ENCODE data around the gene OSBP2. TPM values are rescaled to one million over a fixed set of nuclear protein-coding genes. Genes with fewer than 3 reads are reported as not detected.

The OSBP2 gene
- total and polyA plus RNA-seq, 12 donors: 0.84 to 20.1 (median 13.2) TPM

- Histone ChIP-seq H3K4me3 (no peak overlapping the region), H3K27ac (peak overlapping the region in 1 of 10 donors; percentile 11), H3K27me3 (no peaks in the 10 kb centered on the region), H3K36me3 (no peaks in the 10 kb centered on the region), H3K9me3 (no peaks in the 10 kb centered on the region), H3K4me1 (peaks cover 0 to 21% (median 7%) of the 10 kb centered on the region in 9 donors)
- ATAC-seq (peak; percentile 36 to 83 (median 72)), DNase-seq (peak in 1 of 2 donors; percentile 26)
- 30 to 32% methylated on average over 7 of the region's 7 CpGs for WGBS, 2 donors
- TF ChIP-seq, protein P1, sequence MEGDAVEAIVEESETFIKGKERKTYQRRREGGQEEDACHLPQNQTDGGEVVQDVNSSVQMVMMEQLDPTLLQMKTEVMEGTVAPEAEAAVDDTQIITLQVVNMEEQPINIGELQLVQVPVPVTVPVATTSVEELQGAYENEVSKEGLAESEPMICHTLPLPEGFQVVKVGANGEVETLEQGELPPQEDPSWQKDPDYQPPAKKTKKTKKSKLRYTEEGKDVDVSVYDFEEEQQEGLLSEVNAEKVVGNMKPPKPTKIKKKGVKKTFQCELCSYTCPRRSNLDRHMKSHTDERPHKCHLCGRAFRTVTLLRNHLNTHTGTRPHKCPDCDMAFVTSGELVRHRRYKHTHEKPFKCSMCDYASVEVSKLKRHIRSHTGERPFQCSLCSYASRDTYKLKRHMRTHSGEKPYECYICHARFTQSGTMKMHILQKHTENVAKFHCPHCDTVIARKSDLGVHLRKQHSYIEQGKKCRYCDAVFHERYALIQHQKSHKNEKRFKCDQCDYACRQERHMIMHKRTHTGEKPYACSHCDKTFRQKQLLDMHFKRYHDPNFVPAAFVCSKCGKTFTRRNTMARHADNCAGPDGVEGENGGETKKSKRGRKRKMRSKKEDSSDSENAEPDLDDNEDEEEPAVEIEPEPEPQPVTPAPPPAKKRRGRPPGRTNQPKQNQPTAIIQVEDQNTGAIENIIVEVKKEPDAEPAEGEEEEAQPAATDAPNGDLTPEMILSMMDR (IDR thresholded peaks at IDR 0.05): no peak
- intact Hi-C loops (cut with DNase I): no loop called here
Measured at GRCh38 chr22:30830907-30831306, 136.2 kb downstream of the OSBP2 start.

DNA sequence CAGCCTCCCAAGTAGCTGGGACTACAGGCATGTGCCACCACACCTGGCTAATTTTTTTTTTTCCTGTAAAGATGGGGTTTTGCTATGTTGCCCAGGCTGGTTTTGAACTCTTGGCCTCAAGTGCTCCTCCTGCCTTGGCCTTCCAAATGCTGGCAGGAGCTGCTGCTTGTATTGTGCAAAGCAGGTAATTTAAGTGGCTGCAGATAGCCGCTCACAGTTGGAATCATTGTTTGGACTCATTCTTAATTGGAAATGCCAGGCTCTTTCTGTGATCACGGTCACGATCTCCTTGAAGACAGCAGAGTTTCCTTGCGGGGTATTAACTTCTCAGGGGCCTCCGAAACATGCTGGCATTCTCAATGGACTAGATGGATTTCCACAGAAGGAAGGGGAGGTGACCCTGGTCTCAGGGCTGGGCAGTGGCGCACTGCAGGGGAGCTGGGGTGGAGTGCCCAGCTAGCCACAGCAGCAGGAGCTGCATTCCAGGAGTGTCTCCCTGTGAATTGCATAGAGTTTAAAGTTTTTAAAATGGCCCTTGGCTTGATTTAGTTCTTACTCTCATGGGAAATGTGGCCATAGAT is 137.8 kb downstream of the OSBP2 start:
- ATAC-seq: no peak
- Histone ChIP-seq H3K9me3 (peaks cover 0 to under 1% (median 0%) of the 10 kb centered on the region in 11 donors), H3K4me3 (no peak overlapping the region), H3K27ac (no peak overlapping the region), H3K4me1 (peaks cover 0 to 21% (median 7%) of the 10 kb centered on the region in 9 donors), H3K27me3 (no peaks in the 10 kb centered on the region), H3K36me3 (no peaks in the 10 kb centered on the region)
- 96% methylated on average over 6 of the region's 6 CpGs for WGBS, 2 donors
- DNase-seq: no peak
- TF ChIP-seq, protein P1 (IDR thresholded peaks at IDR 0.05): no peak
- intact Hi-C loops (cut with DNase I): no loop called here

GRCh38 chr22:30833322-30833721 is 138.6 kb downstream of the OSBP2 start:
- Histone ChIP-seq H3K36me3 (no peaks in the 10 kb centered on the region), H3K4me1 (peaks cover 0 to 21% (median 7%) of the 10 kb centered on the region in 9 donors), H3K9me3 (peaks cover 0 to 9% (median 6%) of the 10 kb centered on the region in 11 donors), H3K27ac (no peak overlapping the region), H3K4me3 (no peak overlapping the region), H3K27me3 (no peaks in the 10 kb centered on the region)
- ATAC-seq (no peak), DNase-seq (no peak)
- intact Hi-C loops (cut with DNase I): no loop called here
- 84 to 94% methylated on average over 2 of the region's 2 CpGs for WGBS, 2 donors
- TF ChIP-seq, protein P1 (IDR thresholded peaks at IDR 0.05): no peak

DNA sequence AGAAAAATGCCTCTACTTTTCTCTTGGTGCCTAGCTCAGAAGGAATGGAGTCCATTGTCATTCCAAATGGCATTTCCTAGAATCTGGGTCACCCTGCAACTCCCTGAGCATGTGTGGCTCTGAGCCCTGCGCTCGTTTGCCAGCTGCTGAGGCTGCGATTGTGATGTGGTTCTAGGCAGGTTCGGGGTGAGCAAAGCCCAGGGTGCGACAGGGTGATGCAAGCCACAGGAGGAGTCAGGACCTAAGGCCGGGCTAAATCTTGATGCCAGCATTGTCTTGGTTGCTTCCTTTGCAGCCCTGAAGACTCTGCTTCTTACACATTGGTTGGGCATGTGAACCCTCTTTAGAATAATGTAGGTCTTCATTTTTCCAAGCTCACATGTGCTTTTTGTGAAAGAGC is 142.9 kb downstream of the OSBP2 start:
- WGBS, 2 donors: 63 to 71% methylated on average over 6 of the region's 6 CpGs
- Histone ChIP-seq H3K27me3 (no peaks in the 10 kb centered on the region), H3K4me3 (no peak overlapping the region), H3K27ac (no peak overlapping the region), H3K36me3 (no peaks in the 10 kb centered on the region), H3K9me3 (peaks cover 0 to 11% (median 8%) of the 10 kb centered on the region in 11 donors), H3K4me1 (no peaks in the 10 kb centered on the region)
- DNase-seq (no peak), ATAC-seq (no peak)
- TF ChIP-seq, protein P1 (IDR thresholded peaks at IDR 0.05): no peak
- intact Hi-C loops (cut with DNase I): no loop called here
